Stimulated activated CD4-positive, alpha-beta T cell treated with anti-CD3 and anti-CD28 coated beads, Interleukin-1b, Interleukin-23, amount 100 ng/mL, for 4 hours (primary cell): Measurements from ENCODE around the gene FNIP2.

Source experiments
- DNase-seq, 2 donors: peaks; one replicate each; pipeline ENCODE4 v3.0.0-alpha.2; 2020; ENCODE audit warnings: low read depth in 2 of 2

The FNIP2 gene

GRCh38 chr4:158837527-158838141 is 68.8 kb downstream of the FNIP2 start:
- no peak for DNase-seq

- no peak for DNase-seq
Observed at GRCh38 chr4:158840131-158840530, 71.3 kb downstream of the FNIP2 start.

GRCh38 chr4:158841540-158841939 is 72.7 kb downstream of the FNIP2 start:
- no peak for DNase-seq

GRCh38 chr4:158845311-158846041 is 76.7 kb downstream of the FNIP2 start:
- no peak for DNase-seq

- no peak for DNase-seq
Observed at GRCh38 chr4:158847535-158847934, 78.7 kb downstream of the FNIP2 start.

- no peak for DNase-seq
Observed at GRCh38 chr4:158849681-158850080, 80.9 kb downstream of the FNIP2 start.

GRCh38 chr4:158850371-158850770 is 81.5 kb downstream of the FNIP2 start:
- no peak for DNase-seq

- DNase-seq: no peak
Observed at GRCh38 chr4:158850800-158851644, 82.2 kb downstream of the FNIP2 start.

- no peak for DNase-seq
Observed at GRCh38 chr4:158854236-158854635, 85.4 kb downstream of the FNIP2 start.

GRCh38 chr4:158856852-158857251 is 88.0 kb downstream of the FNIP2 start:
- no peak for DNase-seq

- no peak for DNase-seq
Observed at GRCh38 chr4:158857951-158858350, 89.1 kb downstream of the FNIP2 start.

- DNase-seq: no peak
Observed at GRCh38 chr4:158858410-158859199, 89.8 kb downstream of the FNIP2 start.

GRCh38 chr4:158859661-158860060 is 90.8 kb downstream of the FNIP2 start:
- DNase-seq: no peak

- no peak for DNase-seq
Observed at GRCh38 chr4:158860856-158861255, 92.0 kb downstream of the FNIP2 start.

GRCh38 chr4:158861281-158861680 is 92.5 kb downstream of the FNIP2 start:
- no peak for DNase-seq

GRCh38 chr4:158861766-158862165 is 92.9 kb downstream of the FNIP2 start:
- no peak for DNase-seq

GRCh38 chr4:158863296-158863695 is 94.5 kb downstream of the FNIP2 start:
- no peak for DNase-seq

GRCh38 chr4:158865520-158866177 is 96.8 kb downstream of the FNIP2 start:
- DNase-seq: no peak

- DNase-seq: no peak
Observed at GRCh38 chr4:158869001-158869400, 100.2 kb downstream of the FNIP2 start.

GRCh38 chr4:158869761-158870160 is 100.9 kb downstream of the FNIP2 start:
- DNase-seq: no peak

GRCh38 chr4:158870282-158870625 is 101.4 kb downstream of the FNIP2 start:
- DNase-seq: no peak
